ENCODE data around the gene CCR7. TPM values are rescaled to one million over a fixed set of nuclear protein-coding genes. Genes with fewer than 3 reads are reported as not detected.
"Not testable (repeated sequence)": the region's sequence is repeated elsewhere in the genome, so short reads cannot be mapped to it uniquely, and the experiment has no call there.

CCR7 gene
- total RNA-seq, 2 donors from 2014 or later: 0.53 TPM; not detected in 1

DNA sequence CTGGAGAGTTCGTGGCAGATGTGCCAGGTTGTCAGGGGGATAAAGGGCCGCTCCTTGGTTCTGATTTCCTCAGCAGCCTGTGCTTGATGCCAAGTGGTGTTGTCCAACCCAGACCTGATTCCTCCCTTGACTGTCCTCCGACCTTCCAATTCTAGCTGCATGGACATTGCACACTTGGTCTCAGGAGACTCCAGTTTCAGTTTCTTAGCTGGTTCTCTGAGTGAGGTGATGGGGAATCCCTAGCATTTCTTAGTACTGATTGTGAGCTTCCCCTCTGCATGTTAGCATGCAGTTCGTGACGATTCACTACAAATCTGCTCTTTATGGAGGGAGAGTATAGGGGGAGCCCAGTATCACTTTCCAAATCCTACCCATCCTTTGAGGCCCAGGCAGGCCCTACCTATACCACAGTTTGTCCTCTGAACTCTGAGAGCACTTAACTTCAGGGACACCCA, 12.4 kb upstream of the CCR7 start:
- TF ChIP-seq, protein P1, sequence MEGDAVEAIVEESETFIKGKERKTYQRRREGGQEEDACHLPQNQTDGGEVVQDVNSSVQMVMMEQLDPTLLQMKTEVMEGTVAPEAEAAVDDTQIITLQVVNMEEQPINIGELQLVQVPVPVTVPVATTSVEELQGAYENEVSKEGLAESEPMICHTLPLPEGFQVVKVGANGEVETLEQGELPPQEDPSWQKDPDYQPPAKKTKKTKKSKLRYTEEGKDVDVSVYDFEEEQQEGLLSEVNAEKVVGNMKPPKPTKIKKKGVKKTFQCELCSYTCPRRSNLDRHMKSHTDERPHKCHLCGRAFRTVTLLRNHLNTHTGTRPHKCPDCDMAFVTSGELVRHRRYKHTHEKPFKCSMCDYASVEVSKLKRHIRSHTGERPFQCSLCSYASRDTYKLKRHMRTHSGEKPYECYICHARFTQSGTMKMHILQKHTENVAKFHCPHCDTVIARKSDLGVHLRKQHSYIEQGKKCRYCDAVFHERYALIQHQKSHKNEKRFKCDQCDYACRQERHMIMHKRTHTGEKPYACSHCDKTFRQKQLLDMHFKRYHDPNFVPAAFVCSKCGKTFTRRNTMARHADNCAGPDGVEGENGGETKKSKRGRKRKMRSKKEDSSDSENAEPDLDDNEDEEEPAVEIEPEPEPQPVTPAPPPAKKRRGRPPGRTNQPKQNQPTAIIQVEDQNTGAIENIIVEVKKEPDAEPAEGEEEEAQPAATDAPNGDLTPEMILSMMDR (conservative IDR thresholded peaks at IDR 0.05): no peak
- Mint-ChIP-seq H3K27ac (no peak overlapping the region), H3K27me3 (ENCODE audit: insufficient read depth) (peaks cover 24% of the 10 kb centered on the region), H3K36me3 (ENCODE audit: low read depth) (no peaks in the 10 kb centered on the region), H3K4me1 (no peaks in the 10 kb centered on the region), H3K9me3 (peaks cover 7% of the 10 kb centered on the region), H3K4me3 (no peak overlapping the region)
- Histone ChIP-seq H3K4me1 (ENCODE audit: control insufficient read depth, insufficient read depth, low read length) (no peaks in the 10 kb centered on the region), H3K36me3 (ENCODE audit: control insufficient read depth, insufficient read depth, low read length) (no peaks in the 10 kb centered on the region), H3K9ac (ENCODE audit: extremely low read depth, low read length, poor library complexity, severe bottlenecking) (no peak overlapping the region), H3K27me3 (ENCODE audit: control insufficient read depth, insufficient read depth, low read length, poor library complexity, severe bottlenecking) (no peaks in the 10 kb centered on the region), H3K4me3 (ENCODE audit: low read length) (no peak overlapping the region), H3K9me3 (ENCODE audit: control insufficient read depth, low read length) (peaks cover 12% of the 10 kb centered on the region), H3K27ac (ENCODE audit: low read depth, low read length) (no peak overlapping the region)
- 93% methylated on average over 2 to 5 of the region's 5 CpGs for WGBS, 2 experiments (ENCODE audit: insufficient coverage in 1 of 2, insufficient read length in 1 of 2)
- DNase-seq: peak; percentile 23

DNA sequence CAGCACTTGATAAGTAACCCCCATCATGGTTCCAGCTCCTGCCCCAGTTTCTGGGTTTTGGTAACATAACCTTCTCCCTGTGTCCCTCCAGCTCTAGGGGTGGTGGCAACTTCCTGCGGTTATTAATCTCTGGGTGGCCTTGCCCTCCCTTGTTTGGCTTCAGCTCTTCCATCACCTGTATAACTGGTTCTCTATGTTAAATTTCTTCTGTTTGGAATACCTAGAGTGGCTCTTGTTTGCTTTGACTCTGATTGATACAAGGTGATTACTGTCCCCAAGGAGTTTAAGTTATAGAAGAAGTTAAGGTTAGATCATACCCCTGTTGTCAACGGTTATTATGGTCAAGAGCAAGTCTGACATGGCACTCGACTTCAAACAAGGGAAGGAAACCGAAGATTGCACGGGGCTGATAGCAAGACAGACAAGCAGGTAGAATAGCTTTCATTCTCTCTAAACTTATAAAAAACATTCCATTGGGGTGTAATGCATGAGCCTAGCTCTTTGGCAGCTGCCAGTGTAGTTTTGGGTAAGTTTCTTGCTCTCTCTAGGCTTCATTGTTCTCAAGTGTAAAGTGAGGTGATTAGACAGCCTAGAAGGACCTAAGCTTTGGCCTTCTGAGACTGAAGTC, 11.0 kb upstream of the CCR7 start:
- Mint-ChIP-seq H3K27ac (no peak overlapping the region), H3K36me3 (ENCODE audit: low read depth) (no peaks in the 10 kb centered on the region), H3K27me3 (ENCODE audit: insufficient read depth) (peaks cover 34% of the 10 kb centered on the region), H3K9me3 (peaks cover 7% of the 10 kb centered on the region), H3K4me1 (no peaks in the 10 kb centered on the region), H3K4me3 (no peak overlapping the region)
- DNase-seq: peak; percentile 13
- no peaks in the 10 kb centered on the region for H3K27me3 ChIP-seq (ENCODE audit: control insufficient read depth, insufficient read depth, low read length, poor library complexity, severe bottlenecking)
- H3K9me3 ChIP-seq (ENCODE audit: control insufficient read depth, low read length): peaks cover 12% of the 10 kb centered on the region
- H3K36me3 ChIP-seq (ENCODE audit: control insufficient read depth, insufficient read depth, low read length): no peaks in the 10 kb centered on the region
- no peak overlapping the region for H3K4me3 ChIP-seq (ENCODE audit: low read length)
- 78 to 93% methylated on average over 2 to 5 of the region's 5 CpGs for WGBS, 2 experiments (ENCODE audit: insufficient coverage in 1 of 2, insufficient read length in 1 of 2)
- H3K27ac ChIP-seq (ENCODE audit: low read depth, low read length): no peak overlapping the region
- TF ChIP-seq, protein P1 (conservative IDR thresholded peaks at IDR 0.05): no peak
- H3K4me1 ChIP-seq (ENCODE audit: control insufficient read depth, insufficient read depth, low read length): no peaks in the 10 kb centered on the region
- H3K9ac ChIP-seq (ENCODE audit: extremely low read depth, low read length, poor library complexity, severe bottlenecking): no peak overlapping the region

DNA sequence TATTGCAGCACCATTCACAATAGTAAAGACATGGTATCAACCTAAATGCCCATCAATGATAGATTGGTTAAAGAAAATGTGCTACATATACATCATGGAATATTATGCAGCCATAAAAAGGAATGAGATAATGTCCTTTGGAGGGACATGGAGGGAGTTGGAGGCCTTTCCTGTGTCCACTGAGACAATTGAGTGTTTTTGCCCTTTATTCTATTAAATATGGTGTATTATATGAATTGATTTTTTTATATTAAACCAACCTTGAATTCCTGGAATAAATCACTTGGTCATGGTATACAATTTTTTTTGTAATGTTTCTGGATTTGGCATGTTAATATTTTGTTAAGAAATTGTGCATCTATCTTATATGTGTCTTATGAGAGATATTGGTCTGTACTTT, 9.0 kb upstream of the CCR7 start:
- H3K4me1 ChIP-seq (ENCODE audit: control insufficient read depth, insufficient read depth, low read length): no peaks in the 10 kb centered on the region
- Mint-ChIP-seq H3K4me3 (no peak overlapping the region), H3K27ac (no peak overlapping the region), H3K27me3 (ENCODE audit: insufficient read depth) (peaks cover 36% of the 10 kb centered on the region), H3K4me1 (no peaks in the 10 kb centered on the region), H3K9me3 (peaks cover 7% of the 10 kb centered on the region), H3K36me3 (ENCODE audit: low read depth) (no peaks in the 10 kb centered on the region)
- H3K9ac ChIP-seq (ENCODE audit: extremely low read depth, low read length, poor library complexity, severe bottlenecking): no peak overlapping the region
- peaks cover 12% of the 10 kb centered on the region for H3K9me3 ChIP-seq (ENCODE audit: control insufficient read depth, low read length)
- DNase-seq: no peak
- H3K4me3 ChIP-seq (ENCODE audit: low read length): no peak overlapping the region
- no peaks in the 10 kb centered on the region for H3K36me3 ChIP-seq (ENCODE audit: control insufficient read depth, insufficient read depth, low read length)
- no peaks in the 10 kb centered on the region for H3K27me3 ChIP-seq (ENCODE audit: control insufficient read depth, insufficient read depth, low read length, poor library complexity, severe bottlenecking)
- TF ChIP-seq, protein P1 (conservative IDR thresholded peaks at IDR 0.05): no peak
- H3K27ac ChIP-seq (ENCODE audit: low read depth, low read length): no peak overlapping the region

DNA sequence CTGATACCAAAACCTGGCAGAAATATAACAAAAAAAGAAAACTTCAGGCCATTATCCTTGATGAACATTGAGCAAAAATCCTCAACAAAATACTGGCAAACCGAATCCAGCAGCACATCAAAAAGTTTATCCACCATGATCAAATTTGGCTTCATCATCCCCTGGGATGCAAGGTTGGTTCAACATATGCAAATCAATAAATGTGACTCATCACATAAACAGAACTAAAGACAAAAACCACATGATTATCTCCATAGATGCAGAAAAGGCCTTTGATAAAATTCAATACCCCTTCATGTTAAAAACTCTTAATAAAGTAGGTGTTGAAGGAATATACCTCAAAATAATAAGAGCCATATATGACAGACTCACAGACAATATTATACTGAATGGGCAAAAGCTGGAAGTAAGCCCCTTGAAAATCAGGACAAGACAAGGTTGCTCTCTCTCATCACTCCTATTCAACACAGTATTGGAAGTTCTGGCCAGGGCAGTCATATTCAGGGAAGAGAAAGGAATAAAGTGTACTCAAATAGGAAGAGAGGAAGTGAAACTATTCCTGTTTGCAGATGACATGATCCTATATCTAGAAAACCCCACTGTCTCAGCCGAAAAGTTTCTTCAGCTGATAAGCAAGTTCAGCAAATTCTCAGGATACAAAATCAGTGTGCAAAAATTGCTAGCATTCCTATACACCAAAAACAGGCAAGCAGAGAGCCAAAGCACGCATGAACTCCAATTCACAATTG, 7.1 kb upstream of the CCR7 start:
- not testable (repeated sequence) for H3K27ac Mint-ChIP-seq; H3K9ac ChIP-seq (ENCODE audit: extremely low read depth, low read length, poor library complexity, severe bottlenecking); H3K27ac ChIP-seq (ENCODE audit: low read depth, low read length); H3K36me3 ChIP-seq (ENCODE audit: control insufficient read depth, insufficient read depth, low read length); H3K4me1 Mint-ChIP-seq; H3K4me3 Mint-ChIP-seq; DNase-seq; H3K27me3 ChIP-seq (ENCODE audit: control insufficient read depth, insufficient read depth, low read length, poor library complexity, severe bottlenecking); H3K4me1 ChIP-seq (ENCODE audit: control insufficient read depth, insufficient read depth, low read length); H3K36me3 Mint-ChIP-seq (ENCODE audit: low read depth); H3K4me3 ChIP-seq (ENCODE audit: low read length)
- peaks cover 38% of the 10 kb centered on the region for H3K27me3 Mint-ChIP-seq (ENCODE audit: insufficient read depth)
- peaks cover 20% of the 10 kb centered on the region for H3K9me3 ChIP-seq (ENCODE audit: control insufficient read depth, low read length)
- 94 to 100% methylated on average over 2 to 3 of the region's 3 CpGs for WGBS, 2 experiments (ENCODE audit: insufficient coverage in 1 of 2, insufficient read length in 1 of 2)
- H3K9me3 Mint-ChIP-seq: peaks cover 17% of the 10 kb centered on the region

All from endodermal cell (in vitro differentiated cells).